Measurements from ENCODE around the gene ZNF593.

ZNF593 gene

DNA sequence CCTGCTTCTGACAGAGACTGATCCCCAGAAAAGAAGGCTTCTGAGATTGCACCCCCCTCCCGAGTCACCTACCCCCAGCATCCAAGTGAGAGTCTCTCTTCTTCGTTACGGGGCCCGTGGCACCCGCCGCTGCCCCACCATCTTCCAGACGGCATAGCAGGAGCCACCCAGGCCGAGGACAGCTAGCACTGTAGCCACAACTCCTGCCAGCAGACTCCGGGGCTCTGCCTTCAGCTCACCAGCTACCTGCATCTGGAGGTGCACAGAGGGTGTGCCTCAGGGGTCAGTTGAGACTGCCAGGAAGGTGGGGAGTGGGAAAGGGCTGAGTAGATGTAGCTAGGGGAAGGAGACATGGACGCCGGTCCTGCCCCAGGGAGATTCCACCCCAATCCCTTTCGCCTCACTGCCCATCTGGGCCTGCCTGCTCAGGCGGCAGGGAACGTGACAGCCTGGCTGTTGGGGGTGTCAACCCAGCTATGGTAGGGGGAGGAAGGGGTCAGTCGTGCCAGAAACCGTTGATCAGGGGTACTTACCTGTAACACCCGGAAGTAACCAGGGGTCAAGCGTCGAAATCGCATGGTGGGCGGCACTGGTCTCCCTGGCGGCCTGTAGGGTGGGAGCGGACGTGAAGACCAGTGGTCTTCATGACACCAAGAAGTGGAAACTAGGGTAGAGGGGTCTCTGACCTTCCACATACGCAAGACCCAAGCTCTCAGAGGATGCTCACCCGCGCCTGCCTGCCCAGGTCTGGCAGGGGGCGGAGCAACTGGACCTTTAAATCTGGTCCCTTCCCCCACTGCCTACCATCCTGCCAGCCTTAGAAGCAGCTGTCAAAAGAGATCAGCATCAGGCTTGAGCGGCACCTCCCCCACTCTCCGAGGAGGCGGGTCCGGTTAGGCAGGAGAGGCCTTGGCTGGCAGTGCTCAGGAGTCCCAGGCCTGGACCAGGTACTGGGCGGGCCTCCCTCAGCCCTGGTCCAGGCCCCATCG, 1.7 kb downstream of the ZNF593 start, which contains the start of gene ZNF593OS:
TSS of gene ZNF593OS (minus strand) at position 749 of the 989 bp plus-strand sequence. CDS start at position 578, 171 bp downstream.
- DNase-seq: no peak

DNA sequence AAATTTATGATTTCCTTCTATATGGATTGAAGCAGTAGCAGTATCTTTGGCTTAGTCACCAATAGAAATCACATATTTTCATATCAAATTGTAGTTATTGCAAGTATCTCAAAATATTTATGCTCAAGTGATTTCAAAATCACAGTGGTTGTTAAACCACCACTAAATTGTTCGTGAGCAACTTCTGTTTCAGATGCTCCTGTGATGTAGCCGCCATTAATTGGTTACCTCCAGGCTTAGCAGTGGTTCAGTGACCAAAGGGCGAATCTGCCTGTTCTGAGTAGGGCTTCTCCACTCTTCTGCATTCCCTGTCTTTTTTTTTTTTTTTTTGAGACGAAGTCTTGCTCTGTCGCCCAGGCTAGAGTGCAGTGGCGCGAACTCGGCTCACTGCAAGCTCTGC, 5.6 kb downstream of the ZNF593 start:
- DNase-seq: no peak

DNA sequence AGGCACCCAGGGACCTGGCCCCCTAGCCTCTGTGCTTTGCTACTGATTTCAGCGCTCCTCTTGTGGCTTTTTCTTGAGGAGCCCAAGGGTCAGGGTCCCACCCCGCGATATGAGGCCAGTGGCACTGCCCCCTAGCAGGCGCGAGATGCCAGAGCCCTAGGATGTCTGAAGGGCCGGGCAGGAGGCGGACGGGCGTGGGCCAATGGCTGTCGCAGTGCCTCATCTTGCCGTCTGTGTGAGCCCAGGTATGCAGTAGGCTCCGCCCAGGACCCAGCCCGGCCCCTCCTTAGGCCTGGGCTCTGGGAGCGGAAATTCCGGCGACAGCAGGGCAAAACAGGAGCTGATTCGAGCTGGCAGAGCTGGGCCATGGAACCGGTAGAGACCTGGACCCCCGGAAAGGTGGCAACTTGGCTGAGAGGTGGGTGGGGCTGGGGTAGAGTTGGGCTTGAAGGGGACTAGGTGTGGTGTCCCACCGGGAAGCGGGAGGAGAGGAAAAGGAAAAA, 7.5 kb downstream of the ZNF593 start, which contains the start of gene CNKSR1:
TSS of gene CNKSR1 (plus strand) at position 310 of the 503 bp plus-strand sequence. CDS start at position 367, 57 bp downstream.
- no peak for DNase-seq

DNA sequence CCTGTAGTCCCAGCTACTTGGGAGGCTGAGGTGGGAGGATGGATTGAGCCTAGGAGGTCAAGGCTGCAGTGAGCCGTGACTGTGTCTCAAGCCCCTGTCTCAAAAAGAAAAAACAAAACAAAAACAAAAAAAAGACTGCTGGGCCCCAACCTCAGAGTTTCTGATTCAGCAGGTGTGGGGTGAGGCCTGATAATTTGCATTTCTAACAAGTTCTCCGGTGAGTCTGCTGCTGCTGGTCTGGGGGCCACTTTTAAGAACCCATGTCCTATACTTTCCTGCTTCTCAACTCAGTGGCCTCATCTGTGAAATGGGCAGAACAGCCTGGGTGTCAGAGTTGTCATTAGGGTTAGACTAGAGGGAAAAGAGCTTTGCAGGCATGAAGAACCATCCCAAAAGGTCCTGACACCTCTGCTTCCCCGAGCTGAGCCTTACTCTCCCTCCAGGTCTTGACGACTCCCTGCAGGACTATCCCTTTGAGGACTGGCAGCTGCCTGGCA, 10.3 kb downstream of the ZNF593 start:
- DNase-seq: no peak

DNA sequence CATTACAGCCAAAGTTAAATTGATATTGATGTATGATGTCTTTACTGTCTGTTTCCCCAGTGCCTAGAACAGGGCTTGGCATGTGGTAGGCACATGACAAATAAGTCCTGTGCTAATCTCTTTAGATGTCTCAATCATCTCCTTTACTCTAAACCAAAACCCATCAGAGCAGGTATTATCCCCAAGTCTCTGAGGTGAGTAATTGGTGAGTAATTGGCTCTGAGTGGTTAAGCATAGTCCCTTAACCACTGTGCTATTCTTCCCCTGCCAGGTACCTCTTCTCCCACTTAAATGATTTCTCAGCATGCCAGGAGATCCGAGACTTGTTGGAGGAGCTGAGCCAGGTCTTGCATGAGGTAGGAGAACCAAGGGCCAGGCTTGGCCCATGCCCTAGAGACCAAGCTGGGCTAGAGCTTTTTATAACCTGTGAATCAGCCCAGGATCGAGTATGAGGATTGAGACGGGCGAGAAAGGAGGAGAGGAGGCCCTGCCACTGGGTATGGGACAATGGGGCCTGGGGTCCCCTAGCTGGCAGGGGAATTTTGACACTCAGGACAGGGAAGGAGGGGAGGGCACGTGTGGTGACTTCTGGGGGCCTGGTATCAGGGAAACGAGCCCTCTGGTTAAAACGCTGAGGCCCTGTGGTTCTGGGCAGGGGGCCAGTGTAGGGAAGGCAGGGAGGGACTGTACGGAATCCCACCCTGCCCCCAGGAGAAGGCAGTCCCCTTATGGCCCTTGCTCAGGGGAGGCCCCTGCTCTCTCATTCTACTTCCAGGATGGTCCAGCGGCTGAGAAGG, 12.1 kb downstream of the ZNF593 start:
- no peak for DNase-seq

DNA sequence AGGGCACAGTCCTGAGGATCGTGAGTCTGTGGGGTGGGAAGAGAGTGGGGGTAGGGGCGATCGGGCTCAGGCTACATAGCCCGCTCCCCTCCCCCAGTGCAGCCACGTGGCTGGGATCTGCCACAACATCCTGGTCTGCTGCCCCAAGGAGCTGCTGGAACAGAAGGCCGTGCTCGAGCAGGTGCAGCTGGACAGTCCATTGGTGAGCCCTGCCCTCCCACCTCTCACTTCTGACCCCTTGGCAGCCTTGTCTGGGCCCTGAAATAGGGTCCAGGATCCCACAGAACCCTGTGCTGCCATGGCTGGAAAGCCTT, 12.6 kb downstream of the ZNF593 start:
- no peak for DNase-seq

DNA sequence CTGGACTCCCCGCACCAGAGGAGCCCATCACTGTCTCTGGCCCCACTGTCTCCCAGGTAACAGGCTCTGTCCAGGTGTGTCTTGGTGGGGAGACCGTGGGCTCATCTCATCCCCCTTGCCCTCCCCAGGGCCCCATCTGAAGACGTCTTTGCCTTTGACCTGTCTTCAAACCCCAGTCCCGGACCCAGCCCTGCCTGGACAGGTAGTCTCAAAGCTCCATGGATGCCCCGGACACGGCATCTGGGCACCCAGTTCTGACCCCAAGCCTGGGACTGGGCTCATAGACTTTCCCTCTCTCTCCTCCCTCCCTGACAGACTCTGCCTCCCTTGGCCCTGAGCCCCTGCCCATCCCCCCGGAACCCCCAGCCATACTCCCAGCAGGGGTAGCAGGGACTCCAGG, 14.4 kb downstream of the ZNF593 start:
- no peak for DNase-seq

DNA sequence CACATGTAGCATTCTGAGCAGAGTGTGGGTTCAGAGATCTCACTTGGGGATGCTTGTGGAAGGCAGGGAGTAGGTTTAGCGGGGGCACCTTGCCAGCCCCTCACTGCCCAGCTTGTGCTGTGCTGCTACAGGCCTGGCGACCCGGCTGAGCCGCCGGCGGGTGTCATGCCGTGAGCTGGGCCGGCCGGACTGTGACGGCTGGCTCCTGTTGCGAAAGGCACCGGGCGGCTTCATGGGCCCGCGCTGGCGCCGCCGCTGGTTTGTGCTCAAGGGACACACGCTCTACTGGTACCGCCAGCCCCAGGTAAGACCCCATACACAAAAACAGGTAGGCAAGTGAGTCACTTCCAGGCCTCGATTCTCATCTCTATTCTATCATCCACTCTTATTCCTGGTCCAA, 15.2 kb downstream of the ZNF593 start:
- no peak for DNase-seq

DNA sequence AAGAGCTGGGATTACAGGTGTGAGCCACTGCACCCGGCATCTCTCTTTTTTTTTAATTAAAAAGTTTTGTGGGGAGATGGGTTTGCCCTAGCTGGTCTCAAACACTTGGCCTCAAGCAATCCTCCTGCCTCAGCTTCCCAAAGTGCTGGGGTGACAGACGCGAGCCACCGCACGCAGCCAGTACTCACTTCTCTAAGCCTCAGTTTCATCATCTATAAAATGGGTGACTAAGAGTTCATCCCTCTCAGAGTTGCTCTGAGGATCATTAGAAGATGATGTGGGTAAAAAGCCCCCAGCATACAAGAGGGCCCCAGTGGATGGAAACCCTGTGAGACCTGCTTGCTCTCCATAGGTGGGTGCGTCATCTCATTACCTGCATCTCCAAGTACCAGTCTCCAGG, 18.2 kb downstream of the ZNF593 start:
- no peak for DNase-seq

DNA sequence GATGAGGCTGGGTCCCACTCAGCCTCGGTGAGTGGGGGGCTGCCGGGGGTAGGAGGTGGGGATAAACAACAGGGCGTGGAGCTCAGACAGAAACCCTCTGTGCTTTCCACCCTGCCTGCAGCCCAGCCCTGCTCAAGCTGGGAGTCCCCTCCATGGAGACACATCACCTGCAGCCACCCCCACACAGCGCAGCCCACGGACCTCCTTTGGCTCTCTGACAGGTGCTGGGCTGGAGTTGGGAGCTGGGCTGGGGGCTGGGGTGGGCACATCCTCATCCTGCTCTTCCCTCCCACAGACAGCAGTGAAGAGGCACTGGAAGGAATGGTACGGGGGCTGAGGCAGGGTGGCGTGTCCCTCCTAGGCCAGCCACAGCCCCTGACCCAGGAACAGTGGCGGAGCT, 18.8 kb downstream of the ZNF593 start:
- no peak for DNase-seq

DNA sequence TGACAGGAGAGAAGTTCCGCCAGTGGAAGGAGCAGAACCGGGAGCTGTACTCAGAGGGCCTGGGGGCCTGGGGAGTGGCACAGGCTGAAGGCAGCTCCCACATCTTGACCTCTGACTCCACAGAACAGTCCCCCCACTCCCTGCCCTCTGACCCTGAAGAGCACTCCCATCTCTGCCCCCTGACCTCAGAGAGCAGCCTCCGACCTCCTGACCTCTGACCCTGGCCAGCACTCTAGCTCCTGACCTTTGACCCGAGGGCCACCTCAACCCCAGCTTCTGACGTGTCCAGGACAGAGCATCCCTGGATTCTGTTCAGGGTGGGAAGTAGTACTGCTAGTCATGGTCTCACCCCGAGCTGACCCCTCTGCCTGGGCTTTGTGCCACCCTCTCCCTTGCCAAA, 19.6 kb downstream of the ZNF593 start:
- DNase-seq: no peak

DNA sequence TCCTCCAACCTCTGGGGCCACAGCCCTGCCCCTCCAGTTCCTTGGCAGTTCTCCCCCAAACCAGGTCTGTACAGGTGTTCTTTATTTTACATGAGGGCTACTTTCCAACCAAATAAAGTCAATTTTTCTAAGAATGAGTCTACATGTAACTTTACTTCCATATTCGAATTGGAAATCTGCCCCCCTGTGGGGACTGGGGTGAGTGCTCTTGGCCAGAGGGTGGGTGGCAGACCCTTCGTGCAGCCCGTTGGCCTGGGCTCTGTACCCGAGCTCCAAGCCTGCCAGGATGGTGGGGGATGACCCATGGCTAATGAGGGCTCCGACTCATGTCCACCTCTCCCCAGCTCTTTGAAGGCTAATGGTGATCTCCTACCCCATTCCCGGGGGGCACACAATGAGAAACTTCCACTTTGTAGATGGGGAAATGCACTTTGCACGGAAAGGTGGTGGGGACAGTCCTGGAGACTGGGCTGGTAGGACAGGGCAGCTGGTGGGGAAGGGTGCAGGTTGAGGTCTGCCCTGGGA, 20.1 kb downstream of the ZNF593 start:
- no peak for DNase-seq

DNA sequence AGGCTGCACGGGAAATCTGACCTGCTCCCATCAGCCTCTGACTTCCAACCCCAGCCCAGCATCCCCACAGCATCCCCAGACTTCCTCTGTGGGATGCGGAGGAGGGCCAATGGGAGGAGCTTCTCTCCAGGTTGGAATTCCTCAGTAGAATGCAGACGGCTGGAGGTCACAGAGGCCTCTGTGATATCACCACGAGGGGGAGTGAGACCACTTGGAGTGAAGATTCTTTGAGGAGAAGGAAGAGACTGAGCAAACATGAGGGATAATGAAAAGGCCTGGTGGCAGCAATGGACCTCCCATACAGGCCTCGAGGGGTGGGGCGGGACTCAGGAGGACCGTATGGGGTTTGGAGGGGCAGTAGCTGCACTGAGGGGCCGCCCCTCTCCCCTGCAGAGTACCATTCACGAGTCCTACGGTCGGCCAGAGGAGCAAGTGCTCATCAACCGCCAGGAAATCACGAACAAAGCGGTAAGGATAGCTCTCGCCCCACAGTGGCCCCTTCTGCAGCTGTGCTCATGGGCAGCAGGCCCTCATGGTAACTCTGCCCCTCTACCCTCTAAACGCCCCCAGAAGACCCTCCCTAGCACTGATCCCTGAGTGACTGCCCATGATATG, 20.8 kb downstream of the ZNF593 start, which contains the start of gene CATSPER4:
TSS of gene CATSPER4 (plus strand) at position 230 of the 615 bp plus-strand sequence. CDS start at position 256, 26 bp downstream.
- no peak for DNase-seq

DNA sequence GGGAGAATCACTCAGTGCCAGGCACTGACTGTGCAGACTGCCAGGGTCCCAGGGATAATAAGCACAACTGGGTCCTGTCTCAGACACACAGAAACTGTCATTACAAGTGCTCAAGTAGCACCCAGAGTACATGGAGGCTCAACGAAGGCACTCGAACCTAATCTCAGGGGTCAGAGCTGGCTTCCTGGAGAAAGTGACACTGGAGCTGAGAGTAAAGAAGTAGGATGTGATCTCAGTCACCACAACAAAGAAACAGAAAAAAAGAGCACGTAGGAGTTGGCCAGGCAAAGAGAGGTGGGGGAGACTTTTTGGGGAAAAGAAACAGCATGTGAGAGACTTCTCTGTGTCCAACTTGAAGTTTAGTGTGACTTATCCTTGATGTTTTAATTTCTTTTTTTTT, 22.0 kb downstream of the ZNF593 start:
- no peak for DNase-seq

DNA sequence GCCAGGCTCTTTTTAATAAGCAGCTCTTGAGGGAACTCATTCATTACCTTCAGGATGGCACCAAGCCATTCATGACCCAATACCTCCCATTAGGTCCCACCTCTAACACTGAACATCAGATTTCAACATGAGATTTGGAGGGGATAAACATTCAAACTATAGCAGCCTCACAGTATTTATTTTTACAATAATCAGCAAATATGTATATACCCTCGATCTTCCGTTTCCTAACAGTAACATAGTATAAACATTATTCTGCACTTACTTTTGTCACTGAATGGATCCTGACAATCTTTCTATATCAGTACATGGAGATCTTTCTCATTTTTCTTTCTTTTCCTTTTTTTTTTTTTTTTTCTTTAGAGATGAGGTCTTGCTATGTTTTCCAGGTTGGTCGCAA, 26.1 kb downstream of the ZNF593 start:
- no peak for DNase-seq

DNA sequence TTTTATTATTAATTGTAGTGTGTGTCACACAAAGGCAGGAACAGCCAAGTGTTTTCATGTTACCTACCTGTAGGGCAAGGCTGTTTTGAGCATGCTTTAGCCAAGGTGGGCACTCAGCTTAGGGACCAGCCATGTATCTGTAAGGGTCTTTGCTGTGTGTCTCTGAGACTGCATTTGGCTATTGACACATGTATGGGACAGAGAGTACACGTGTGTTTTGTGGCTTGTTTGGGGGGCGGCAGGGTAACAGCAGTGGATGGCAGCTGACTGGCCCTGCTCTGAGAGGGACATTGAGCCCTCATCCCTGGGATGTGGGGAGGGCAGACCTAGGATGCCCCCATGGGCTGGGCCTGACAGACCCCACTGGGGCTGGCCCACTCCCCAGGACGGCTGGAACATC, 27.6 kb downstream of the ZNF593 start:
- DNase-seq: no peak

DNA sequence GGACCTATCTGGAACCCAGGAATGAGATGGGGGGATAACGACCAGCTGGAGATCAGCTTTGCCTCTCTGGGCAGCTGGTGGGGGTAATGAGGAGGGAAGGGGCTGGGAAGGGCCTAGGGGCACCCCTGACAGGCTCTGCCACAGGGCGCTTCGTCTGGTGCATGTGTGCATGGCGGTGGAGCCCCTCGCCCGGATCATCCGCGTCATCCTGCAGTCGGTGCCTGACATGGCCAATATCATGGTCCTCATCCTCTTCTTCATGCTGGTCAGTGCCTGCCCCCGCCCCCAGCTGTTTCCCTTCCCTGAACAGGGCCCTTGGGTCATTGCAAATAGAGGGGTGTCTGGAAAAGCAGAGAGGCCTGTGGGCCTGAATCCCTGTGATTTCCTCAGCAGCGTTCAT, 28.1 kb downstream of the ZNF593 start:
- no peak for DNase-seq

DNA sequence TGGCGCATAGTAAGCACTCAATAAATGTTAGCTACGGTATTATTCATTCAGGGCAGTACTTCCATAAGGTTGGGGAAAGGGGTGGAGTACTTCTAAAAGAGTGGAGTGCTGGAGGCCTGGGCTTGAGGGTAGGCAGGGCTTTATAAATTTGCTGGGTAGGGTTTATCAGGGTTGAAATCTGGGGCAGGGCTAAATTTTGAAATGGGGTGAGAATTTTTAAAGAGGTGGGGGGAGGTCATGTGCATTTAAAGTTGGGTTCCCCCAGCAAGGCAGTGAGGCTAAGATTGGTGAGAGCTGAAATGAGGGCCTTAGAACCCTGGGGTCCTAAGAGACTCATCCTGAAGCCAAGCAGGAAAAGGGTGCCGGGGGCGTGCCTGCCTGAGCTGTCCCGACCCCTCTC, 30.7 kb downstream of the ZNF593 start:
- DNase-seq: no peak

DNA sequence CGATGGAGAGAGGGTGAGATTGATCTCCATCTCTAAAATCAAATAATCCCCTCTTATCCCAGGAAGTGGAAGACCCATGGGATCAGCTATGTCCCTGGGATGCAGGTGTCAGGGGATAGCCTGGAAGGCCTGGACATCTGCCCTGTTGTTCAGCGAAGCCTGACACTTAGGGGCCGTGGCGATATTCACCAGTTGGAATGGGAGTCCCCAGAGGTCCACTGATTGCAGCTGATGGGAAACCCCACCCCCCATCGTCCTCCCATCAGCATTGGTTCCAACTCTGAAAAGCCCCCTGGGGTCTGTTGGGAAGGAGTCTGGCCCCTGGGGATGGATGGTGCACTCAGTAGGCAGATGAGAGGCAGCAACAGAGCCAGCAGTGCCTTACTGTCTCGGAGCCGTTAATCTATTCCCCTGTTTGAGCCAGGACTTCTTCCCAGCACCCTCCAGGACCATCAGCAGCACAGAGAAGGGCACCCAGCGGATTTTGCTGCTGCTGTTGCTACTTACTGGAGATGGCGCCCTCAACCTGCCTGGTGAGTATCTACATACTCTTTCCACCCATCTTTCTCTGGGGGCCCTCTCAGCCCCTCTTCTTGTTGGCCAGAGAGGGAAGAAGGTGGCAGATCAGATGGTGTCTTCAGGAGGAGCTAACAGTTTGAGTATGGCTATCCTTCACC, 34.1 kb downstream of the ZNF593 start:
- no peak for DNase-seq

DNA sequence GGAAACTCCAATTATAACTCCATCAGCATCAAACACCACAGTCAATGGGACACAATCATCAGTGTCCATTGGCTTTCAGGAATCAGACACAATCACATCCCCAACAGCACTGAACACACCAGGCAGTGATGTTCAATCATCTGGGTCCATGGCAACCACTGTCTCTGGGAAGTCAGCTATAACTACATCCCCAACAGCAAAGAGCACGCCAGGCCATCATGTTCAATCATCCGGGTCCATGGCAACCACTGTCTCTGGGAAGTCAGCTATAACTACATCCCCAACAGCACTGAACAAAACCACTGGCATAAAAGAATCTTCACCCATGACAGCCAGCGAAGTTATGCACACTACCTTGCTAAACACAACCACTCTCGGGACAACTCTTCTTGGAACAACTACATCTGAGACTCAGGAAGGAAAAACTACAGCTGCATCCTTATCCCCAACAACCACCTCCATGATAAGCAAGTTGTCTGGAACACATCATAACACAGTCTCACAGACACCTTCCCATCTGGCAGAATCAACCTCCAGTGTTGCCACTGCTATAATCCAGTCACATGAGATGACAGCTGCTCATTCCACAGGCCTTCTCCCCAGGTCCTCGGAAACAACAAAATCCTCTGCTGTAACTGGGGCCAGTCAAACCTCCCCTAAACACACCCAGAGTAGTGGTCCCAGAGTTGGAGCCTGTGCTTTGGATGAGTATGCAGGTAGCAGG, 40.6 kb downstream of the ZNF593 start:
- DNase-seq: no peak

DNA sequence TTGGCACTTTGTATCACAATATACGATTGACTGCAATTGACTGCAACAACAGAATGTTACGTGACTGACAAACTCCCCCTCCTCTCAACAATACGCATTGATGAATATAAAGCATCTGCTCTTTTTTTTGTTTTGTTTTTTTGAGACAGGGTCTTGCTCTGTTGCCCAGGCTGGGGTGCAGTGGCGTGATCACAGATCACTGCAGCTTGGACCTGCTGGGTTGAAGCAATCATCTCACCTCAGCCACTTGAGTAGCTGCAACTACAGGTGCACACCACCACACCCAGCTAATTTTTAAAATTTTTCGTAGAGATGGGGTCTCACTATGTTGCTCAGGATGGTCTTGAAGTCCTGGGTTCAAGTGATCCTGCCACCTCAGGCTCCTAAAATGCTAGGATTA, 43.0 kb downstream of the ZNF593 start:
- DNase-seq: no peak
